GM19023 (cell line): ENCODE data around the gene RAB31.
"Not testable (repeated sequence)": the region's sequence is repeated elsewhere in the genome, so short reads cannot be mapped to it uniquely, and the experiment has no call there.

ENCODE experiments used
- ATAC-seq: cut with Tn5 transposase; IDR thresholded peaks from one replicate; pipeline ENCODE4 v1.9.1; 2021; ENCODE audit warnings: mild to moderate bottlenecking, moderate library complexity; ENCODE audit not compliant: unreplicated experiment

Gene RAB31

GRCh38 chr18:9757827-9758621 is 49.9 kb downstream of the RAB31 start:
- no peak for ATAC-seq

GRCh38 chr18:9758624-9759075 is 50.5 kb downstream of the RAB31 start:
- no peak for ATAC-seq

GRCh38 chr18:9760641-9761040 is 52.5 kb downstream of the RAB31 start:
- ATAC-seq, result no peak

- no peak for ATAC-seq
Observed at GRCh38 chr18:9762526-9762925, 54.4 kb downstream of the RAB31 start.

- ATAC-seq, result no peak
Observed at GRCh38 chr18:9763157-9763556, 55.1 kb downstream of the RAB31 start.

GRCh38 chr18:9764011-9764481 is 55.9 kb downstream of the RAB31 start:
- no peak for ATAC-seq

GRCh38 chr18:9765501-9765900 is 57.4 kb downstream of the RAB31 start:
- no peak for ATAC-seq

GRCh38 chr18:9766076-9766481 is 58.0 kb downstream of the RAB31 start:
- no peak for ATAC-seq

- ATAC-seq, result no peak
Observed at GRCh38 chr18:9766740-9767139, 58.6 kb downstream of the RAB31 start.

- ATAC-seq, result not testable (repeated sequence)
Observed at GRCh38 chr18:9768071-9768691, 60.1 kb downstream of the RAB31 start.

GRCh38 chr18:9770111-9770510 is 62.0 kb downstream of the RAB31 start:
- not testable (repeated sequence) for ATAC-seq

- peak; percentile 73 for ATAC-seq
Observed at GRCh38 chr18:9771261-9771976, 63.3 kb downstream of the RAB31 start.

- ATAC-seq, result no peak
Observed at GRCh38 chr18:9771977-9772660, 64.0 kb downstream of the RAB31 start.

GRCh38 chr18:9772847-9773677 is 65.0 kb downstream of the RAB31 start:
- no peak for ATAC-seq

GRCh38 chr18:9774150-9774549 is 66.0 kb downstream of the RAB31 start:
- ATAC-seq, result no peak

- ATAC-seq, result no peak
Observed at GRCh38 chr18:9775178-9775577, 67.1 kb downstream of the RAB31 start.

GRCh38 chr18:9779630-9780029 is 71.5 kb downstream of the RAB31 start:
- ATAC-seq, result no peak

GRCh38 chr18:9782073-9782857 is 74.2 kb downstream of the RAB31 start:
- no peak for ATAC-seq

GRCh38 chr18:9786631-9787030 is 78.5 kb downstream of the RAB31 start:
- ATAC-seq, result no peak
